H1 (cell line): Measurements from ENCODE around the gene SFXN2. TPM values are rescaled to one million over a fixed set of nuclear protein-coding genes. Genes with fewer than 3 reads are reported as not detected.

Experiments
- CTCF ChIA-PET: fragments of 300-600 bp; sonication (Branson Sonifier 250); formaldehyde crosslinking; loops from one replicate; lab custom pipeline; 2021; ENCODE audit not compliant: partially characterized antibody; lab: Charles Lee
- POLR2A ChIA-PET: fragments of 300-600 bp; sonication (Branson Sonifier 250); formaldehyde crosslinking; loops from one replicate; lab custom pipeline; 2021; ENCODE audit warnings: inconsistent platforms; ENCODE audit not compliant: partially characterized antibody; lab: Charles Lee
- DNase-seq, 2 experiments: peaks; one replicate each; pipeline versions ENCODE4 v3.0.0 to v3.0.0-alpha.2; 2010 to 2022; ENCODE audit warnings: low spot score in 2 of 2, low read depth in 1 of 2, mixed read lengths in 1 of 2
- FAIRE-seq: peaks from 2 replicates; lab custom pipeline; 2011; peaks lifted over from hg19 to GRCh38; lab: Jason Lieb, UNC
- H2AFZ ChIP-seq: 2 replicates; pipeline ENCODE4 v1.8.1; 2012; ENCODE audit warnings: low read length, inconsistent platforms
- H2AK5ac ChIP-seq: 2 replicates; pipeline ENCODE4 v1.6.1; 2013; ENCODE audit warnings: low read depth, low read length
- H2BK120ac ChIP-seq: replicated peaks from 2 replicates; pipeline ENCODE3; 2013; ENCODE audit warnings: low read depth, low read length, inconsistent platforms
- H2BK12ac ChIP-seq: 2 replicates; pipeline ENCODE4 v1.6.1; 2013; ENCODE audit warnings: low read depth, low read length
- H2BK15ac ChIP-seq: 2 replicates; pipeline ENCODE4 v1.6.1; 2013; ENCODE audit warnings: low read length
- H2BK20ac ChIP-seq: 2 replicates; pipeline ENCODE4 v1.6.1; 2013; ENCODE audit warnings: low read length
- H2BK5ac ChIP-seq: 2 replicates; pipeline ENCODE4 v1.6.1; 2013; ENCODE audit warnings: low read depth, low read length
- H3K14ac ChIP-seq: 2 replicates; pipeline ENCODE4 v1.6.1; 2013; ENCODE audit warnings: inconsistent platforms; ENCODE audit not compliant: insufficient read length
- H3K18ac ChIP-seq: 2 replicates; pipeline ENCODE4 v1.6.1; 2013; ENCODE audit warnings: low read length; ENCODE audit errors: extremely low read depth
- H3K23ac ChIP-seq: 2 replicates; pipeline ENCODE4 v1.6.1; 2013; ENCODE audit warnings: inconsistent platforms; ENCODE audit not compliant: insufficient read length
- H3K23me2 ChIP-seq: 2 replicates; pipeline ENCODE4 v1.6.1; 2013; ENCODE audit warnings: low read depth, low read length
- H3K27ac ChIP-seq: 2 replicates; pipeline ENCODE4 v1.6.1; 2011; ENCODE audit warnings: low read depth, low read length, inconsistent platforms
- H3K27me3 ChIP-seq, 4 experiments: replicated peaks in 1 of 4; 1 replicate in 1 of 4; 2 replicates in 3 of 4; pipeline versions ENCODE4 v1.6.1 to v1.8.1; 2011 to 2013; ENCODE audit warnings: low read length in 3 of 4, mild to moderate bottlenecking in 3 of 4, inconsistent platforms in 2 of 4, mixed read lengths in 2 of 4, moderate library complexity in 1 of 4; ENCODE audit not compliant: control insufficient read depth in 3 of 4, insufficient read depth in 3 of 4; ENCODE audit errors: extremely low read depth in 1 of 4
- H3K36me3 ChIP-seq, 4 experiments: 2 replicates each; pipeline versions ENCODE4 v1.6.1 to v1.8.1; 2011 to 2013; ENCODE audit warnings: mild to moderate bottlenecking in 4 of 4, low read length in 3 of 4, moderate library complexity in 2 of 4, control low read depth in 1 of 4, inconsistent platforms in 1 of 4; ENCODE audit not compliant: insufficient read depth in 4 of 4, control insufficient read depth in 2 of 4
- H3K4ac ChIP-seq: replicated peaks from 2 replicates; pipeline ENCODE3; 2013; ENCODE audit warnings: low read length, low read depth, mixed read lengths, inconsistent platforms; ENCODE audit not compliant: insufficient read length
- H3K4me1 ChIP-seq, 4 experiments: replicated peaks in 1 of 4; 1 replicate in 1 of 4; 2 replicates in 3 of 4; pipeline versions ENCODE4 v1.6.1 to v1.8.1; 2011 to 2013; ENCODE audit warnings: low read length in 3 of 4, inconsistent platforms in 2 of 4, mixed read lengths in 1 of 4; ENCODE audit not compliant: insufficient read depth in 4 of 4, control insufficient read depth in 3 of 4
- H3K4me2 ChIP-seq, 2 experiments: 2 replicates each; pipeline versions ENCODE4 v1.6.1 to v1.8.1; 2011 to 2013; ENCODE audit warnings: low read depth in 2 of 2, low read length in 2 of 2, control low read depth in 1 of 2, inconsistent platforms in 1 of 2, mild to moderate bottlenecking in 1 of 2; ENCODE audit not compliant: insufficient read depth in 1 of 2
- H3K4me3 ChIP-seq, 4 experiments: fragments of 200-600, 300-600 bp in 1 of 4; sonication (generic), shearing (Covaris generic), sonication (Bioruptor Twin) in 1 of 4; 2 replicates each; pipeline versions ENCODE4 v1.5.1 to v1.8.1; 2011 to 2016; ENCODE audit warnings: low read length in 4 of 4, low read depth in 3 of 4, control low read depth in 2 of 4, inconsistent platforms in 2 of 4, mild to moderate bottlenecking in 2 of 4, mixed read lengths in 1 of 4, moderate library complexity in 1 of 4; ENCODE audit not compliant: insufficient read depth in 2 of 4; ENCODE audit errors: extremely low read depth in 1 of 4
- H3K56ac ChIP-seq: replicated peaks from 2 replicates; pipeline ENCODE3; 2013; ENCODE audit warnings: low read depth, mild to moderate bottlenecking, mixed read lengths, low read length, inconsistent platforms; ENCODE audit not compliant: insufficient read length
- H3K79me1 ChIP-seq: 2 replicates; pipeline ENCODE4 v1.6.1; 2013; ENCODE audit warnings: low read depth, low read length, control low read depth
- H3K79me2 ChIP-seq, 2 experiments: 2 replicates each; pipeline versions ENCODE4 v1.6.1 to v1.8.1; 2012 to 2013; ENCODE audit warnings: low read length in 2 of 2, mild to moderate bottlenecking in 2 of 2, inconsistent platforms in 1 of 2; ENCODE audit not compliant: insufficient read depth in 2 of 2, control insufficient read depth in 1 of 2
- H3K9ac ChIP-seq, 4 experiments: replicated peaks in 1 of 4; 1 replicate in 1 of 4; 2 replicates in 3 of 4; pipeline versions ENCODE4 v1.6.1 to v1.8.1; 2011 to 2013; ENCODE audit warnings: low read depth in 3 of 4, low read length in 3 of 4, control low read depth in 2 of 4, mild to moderate bottlenecking in 2 of 4, moderate library complexity in 2 of 4, inconsistent platforms in 1 of 4; ENCODE audit errors: extremely low read depth in 1 of 4
- H3K9me3 ChIP-seq, 2 experiments: 2 replicates each; pipeline versions ENCODE4 v1.6.1 to v1.8.1; 2012 to 2013; ENCODE audit warnings: mild to moderate bottlenecking in 2 of 2, moderate library complexity in 2 of 2, control low read depth in 1 of 2, inconsistent platforms in 1 of 2, low read depth in 1 of 2, low read length in 1 of 2, mixed read lengths in 1 of 2; ENCODE audit not compliant: insufficient read depth in 2 of 2
- H4K20me1 ChIP-seq, 2 experiments: replicated peaks in 1 of 2; 2 replicates each; pipeline versions ENCODE3 to v1.8.1; 2011 to 2013; ENCODE audit warnings: inconsistent platforms in 2 of 2, low read length in 2 of 2, mild to moderate bottlenecking in 1 of 2; ENCODE audit not compliant: insufficient read depth in 2 of 2, control insufficient read depth in 1 of 2
- H4K5ac ChIP-seq: 2 replicates; pipeline ENCODE4 v1.6.1; 2013; ENCODE audit warnings: low read length, low read depth, mixed read lengths, inconsistent platforms; ENCODE audit not compliant: insufficient read length
- H4K8ac ChIP-seq: 2 replicates; pipeline ENCODE4 v1.8.0; 2013; ENCODE audit warnings: mild to moderate bottlenecking, moderate library complexity, low read length, inconsistent platforms; ENCODE audit not compliant: insufficient read depth; ENCODE audit errors: extremely low read depth
- H4K91ac ChIP-seq: replicated peaks from 2 replicates; pipeline ENCODE3; 2013; ENCODE audit warnings: low read length, mixed read lengths, inconsistent platforms; ENCODE audit not compliant: insufficient read length
- E2F6 ChIP-seq: IDR thresholded peaks from 2 replicates; pipeline ENCODE4 v1.6.1; 2012; ENCODE audit warnings: inconsistent platforms
- GTF2F1 ChIP-seq: IDR thresholded peaks from 2 replicates; pipeline ENCODE4 v1.6.1; 2012; ENCODE audit warnings: low read depth, low read length, improper control_type of control experiment, borderline replicate concordance
- HDAC2 ChIP-seq, 2 experiments: fragments of 300-600 bp in 1 of 2; sonication (generic) in 1 of 2; IDR thresholded peaks; 2 replicates each; pipeline ENCODE4 v1.6.1; 2011 to 2012; ENCODE audit warnings: low read depth in 2 of 2, low read length in 2 of 2, mild to moderate bottlenecking in 2 of 2, moderate library complexity in 2 of 2, borderline replicate concordance in 1 of 2, inconsistent platforms in 1 of 2
- KDM4A ChIP-seq: IDR thresholded peaks from one replicate; pipeline ENCODE4 v1.7.1; 2012; ENCODE audit warnings: low read depth, mild to moderate bottlenecking, moderate library complexity, low read length, inconsistent platforms; ENCODE audit not compliant: severe bottlenecking
- WGBS, 2 experiments: shearing (Covaris generic) in 1 of 2; methylation state at CpG; one replicate each; pipeline versions ENCODE4 v1.1.6 to v1.1.7; 2013 to 2015; ENCODE audit warnings: low lambda C conversion rate in 2 of 2, mixed read lengths in 2 of 2, inconsistent platforms in 1 of 2, low coverage in 1 of 2, missing lambda C conversion rate in 1 of 2; ENCODE audit not compliant: insufficient replicate concordance in 2 of 2, insufficient coverage in 1 of 2, insufficient read length in 1 of 2; ENCODE audit errors: extremely low coverage in 1 of 2, missing lambda C conversion rate in 1 of 2; 5-methylcytosine and 5-hydroxymethylcytosine counted together
- polyA plus RNA-seq, 7 experiments: library from polyadenylated mRNA; depleted of rRNA in 3 of 7; stranded (reverse) in 5 of 7; unstranded in 2 of 7; fragments of >200 nt in 5 of 7; fragments of 200-250 nt in 2 of 7; gene quantifications; 1 replicate in 5 of 7; 2 replicates in 1 of 7; 4 replicates in 1 of 7; pipeline versions ENCODE4 v1.2.1 to v1.2.3, GENCODE V29; 2011 to 2013; ENCODE audit warnings: missing spikeins in 2 of 7, mixed read lengths in 2 of 7
- total RNA-seq: library from RNA; stranded (reverse); fragmentation: NEBNext Ultra II Directional; extraction: Animal tissue kit (Norgen Biotek cat#: 25700); gene quantifications from 2 replicates; pipeline ENCODE4 v1.2.1, GENCODE V29; 2021

SFXN2 gene
- total and polyA plus RNA-seq, 2 of the 8 experiments (the other 6 are each of a cell fraction or from before 2014, with no cell fraction given), result 20.5 to 23.5 TPM

GRCh38 chr10:102767428-102768160 is 53.2 kb downstream of the SFXN2 start:
- Histone ChIP-seq H3K79me1 (no peaks in the 10 kb centered on the region; the same call in 1 of the 2 replicates), H3K9ac (no peak overlapping the region), H4K5ac (no peak overlapping the region), H4K91ac (no peak overlapping the region), H3K27ac (no peak overlapping the region), H3K23ac (no peak overlapping the region), H3K23me2 (no peaks in the 10 kb centered on the region)
- DNase-seq, result no peak
- no peak for TF ChIP-seq E2F6
- TF ChIP-seq KDM4A, result no peak
- no peak for TF ChIP-seq GTF2F1
- no peak for TF ChIP-seq HDAC2 (IDR thresholded peaks at IDR 0.05; ENCODE audit: borderline replicate concordance in 1 of 2, low read depth in 2 of 2, low read length in 2 of 2)
- TF ChIP-seq, all 59 proteins: peak for 0
- Histone ChIP-seq H2BK5ac (no peak overlapping the region), H2BK15ac (no peak overlapping the region), H3K36me3 (no peaks in the 10 kb centered on the region), H2AFZ (no peak overlapping the region), H3K27me3 (no peaks in the 10 kb centered on the region), H3K4me1 (no peaks in the 10 kb centered on the region), H2AK5ac (no peak overlapping the region), H3K9me3 (no peaks in the 10 kb centered on the region), H2BK20ac (no peak overlapping the region), H3K4me3 (no peak overlapping the region), H3K18ac (no peak overlapping the region), H3K56ac (no peak overlapping the region), H3K4me2 (no peak overlapping the region), H3K14ac (no peak overlapping the region), H3K4ac (no peak overlapping the region), H2BK12ac (no peak overlapping the region), H4K20me1 (no peaks in the 10 kb centered on the region), H4K8ac (no peak overlapping the region), H3K79me2 (no peaks in the 10 kb centered on the region), H2BK120ac (no peak overlapping the region)
- 92% methylated on average over 9 of the region's 9 CpGs; no CpG with 5 or more reads in 1 of the 2 experiments for WGBS, 2 experiments
- CTCF ChIA-PET, result interaction anchor here (0.6 to 5.9 kb wide), 2 partner anchors 14 to 51 kb away, joined by 3 to 42 read pairs; no protein-coding TSS in a partner anchor
- POLR2A ChIA-PET, result no interaction called here
- FAIRE-seq, result no peak
